ENCODE results near the gene MDFI. TPM values are rescaled to one million over a fixed set of nuclear protein-coding genes. Genes with fewer than 3 reads are reported as not detected.

MDFI gene
- total and polyA plus RNA-seq, 4 donors: 0.13 to 22.3 (median 7.4) TPM

DNA sequence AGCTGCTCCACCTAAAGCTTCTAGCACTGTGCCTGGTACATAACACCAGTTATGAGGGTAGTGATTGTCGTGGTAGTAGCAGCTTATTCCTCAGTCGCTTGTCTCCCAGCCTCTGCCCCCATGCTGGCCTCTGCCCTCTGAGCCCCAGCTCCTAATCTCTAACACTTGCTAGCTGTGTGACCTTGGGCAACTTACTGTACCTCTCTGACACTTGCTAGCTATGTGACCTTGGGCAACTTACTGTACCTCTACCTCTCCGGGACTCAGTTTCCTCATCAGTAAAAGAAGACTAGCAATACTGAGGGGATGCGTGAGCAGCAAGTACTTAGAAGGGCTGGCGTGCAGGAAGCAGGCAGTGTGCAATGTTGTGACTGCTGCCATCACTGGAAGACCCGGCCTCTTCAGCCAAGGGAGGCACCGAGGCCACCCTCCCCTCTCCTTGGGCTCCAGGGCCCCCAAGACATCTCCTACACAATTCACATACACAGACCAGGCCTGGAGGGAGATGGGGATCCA lies 9.9 kb downstream of the MDFI start:
- Histone ChIP-seq H3K9me3 (ENCODE audit: control insufficient read depth, low read length) (no peaks in the 10 kb centered on the region), H3K27ac (ENCODE audit: low read depth in 1 of 2, low read length in 2 of 2) (no peak overlapping the region), H3K27me3 (ENCODE audit: control insufficient read depth in 1 of 2, insufficient read depth in 2 of 2, low read length in 1 of 2) (no peaks in the 10 kb centered on the region), H3K36me3 (ENCODE audit: control insufficient read depth in 1 of 2, insufficient read depth in 2 of 2, low read length in 1 of 2) (no peaks in the 10 kb centered on the region), H3K4me3 (ENCODE audit: low read length in 2 of 2) (no peak overlapping the region), H3K4me1 (ENCODE audit: control insufficient read depth in 1 of 2, insufficient read depth in 2 of 2, low read length in 2 of 2) (no peaks in the 10 kb centered on the region)
- peak; percentile 20 to 28 for DNase-seq
- intact Hi-C loops (cut with DNase I): no loop called here
- no peak for ATAC-seq (ENCODE audit: low FRiP score)
- 85 to 92% methylated on average over 7 of the region's 7 CpGs for WGBS, 2 donors

DNA sequence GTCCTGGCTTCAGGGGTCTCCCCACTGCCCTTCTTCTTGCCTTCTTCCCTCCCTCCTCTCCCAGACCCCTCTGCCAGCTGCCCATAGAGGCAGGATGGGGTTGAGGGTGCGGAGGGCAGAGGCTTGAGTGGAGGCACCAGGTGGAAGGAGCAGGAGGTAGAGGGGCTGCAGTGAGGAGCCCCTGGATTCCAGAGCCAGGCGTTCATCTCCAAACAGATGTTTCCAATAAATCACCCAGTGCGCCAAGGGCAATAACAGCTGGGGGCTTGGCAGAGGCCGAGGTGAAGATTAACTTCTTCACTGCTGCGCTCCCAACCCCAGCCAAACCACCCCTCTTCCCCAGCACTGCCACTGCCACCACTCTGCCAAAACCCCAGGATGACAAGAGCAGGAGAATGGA lies 10.7 kb downstream of the MDFI start:
- no peak overlapping the region for H3K4me3 ChIP-seq (ENCODE audit: low read length in 2 of 2)
- H3K27ac ChIP-seq (ENCODE audit: low read depth in 1 of 2, low read length in 2 of 2): no peak overlapping the region
- H3K36me3 ChIP-seq (ENCODE audit: control insufficient read depth in 1 of 2, insufficient read depth in 2 of 2, low read length in 1 of 2): no peaks in the 10 kb centered on the region
- intact Hi-C loops (cut with DNase I): no loop called here
- no peaks in the 10 kb centered on the region for H3K27me3 ChIP-seq (ENCODE audit: control insufficient read depth in 1 of 2, insufficient read depth in 2 of 2, low read length in 1 of 2)
- 70 to 73% methylated on average over 5 of the region's 5 CpGs for WGBS, 2 donors
- no peaks in the 10 kb centered on the region for H3K4me1 ChIP-seq (ENCODE audit: control insufficient read depth in 1 of 2, insufficient read depth in 2 of 2, low read length in 2 of 2)
- DNase-seq (peak in 1 of 2 donors; percentile 26), ATAC-seq (ENCODE audit: low FRiP score) (no peak)
- no peaks in the 10 kb centered on the region for H3K9me3 ChIP-seq (ENCODE audit: control insufficient read depth, low read length)

DNA sequence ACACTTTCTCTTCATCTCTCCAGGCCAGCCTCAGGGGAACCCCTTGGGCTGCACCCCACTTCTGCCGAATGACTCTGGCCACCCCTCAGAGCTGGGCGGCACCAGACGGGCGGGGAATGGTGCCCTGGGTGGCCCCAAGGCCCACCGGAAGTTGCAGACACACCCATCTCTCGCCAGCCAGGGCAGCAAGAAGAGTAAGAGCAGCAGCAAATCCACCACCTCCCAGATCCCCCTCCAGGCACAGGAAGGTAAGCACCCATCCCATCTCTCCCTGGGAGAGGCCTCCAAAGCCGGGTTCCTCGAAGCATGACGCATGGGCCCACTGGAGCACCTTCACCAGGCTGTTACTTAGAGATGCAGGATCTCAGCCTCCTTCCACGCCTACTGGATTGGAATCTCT lies 11.3 kb downstream of the MDFI start:
- Histone ChIP-seq H3K27ac (ENCODE audit: low read depth in 1 of 2, low read length in 2 of 2) (no peak overlapping the region), H3K4me3 (ENCODE audit: low read length in 2 of 2) (no peak overlapping the region), H3K27me3 (ENCODE audit: control insufficient read depth in 1 of 2, insufficient read depth in 2 of 2, low read length in 1 of 2) (no peaks in the 10 kb centered on the region), H3K4me1 (ENCODE audit: control insufficient read depth in 1 of 2, insufficient read depth in 2 of 2, low read length in 2 of 2) (no peaks in the 10 kb centered on the region), H3K9me3 (ENCODE audit: control insufficient read depth, low read length) (no peaks in the 10 kb centered on the region), H3K36me3 (ENCODE audit: control insufficient read depth in 1 of 2, insufficient read depth in 2 of 2, low read length in 1 of 2) (no peaks in the 10 kb centered on the region)
- intact Hi-C loops (cut with DNase I): no loop called here
- ATAC-seq (ENCODE audit: low FRiP score): no peak
- WGBS, 2 donors: 79 to 88% methylated on average over 10 of the region's 10 CpGs
- peak; percentile 16 to 51 for DNase-seq

DNA sequence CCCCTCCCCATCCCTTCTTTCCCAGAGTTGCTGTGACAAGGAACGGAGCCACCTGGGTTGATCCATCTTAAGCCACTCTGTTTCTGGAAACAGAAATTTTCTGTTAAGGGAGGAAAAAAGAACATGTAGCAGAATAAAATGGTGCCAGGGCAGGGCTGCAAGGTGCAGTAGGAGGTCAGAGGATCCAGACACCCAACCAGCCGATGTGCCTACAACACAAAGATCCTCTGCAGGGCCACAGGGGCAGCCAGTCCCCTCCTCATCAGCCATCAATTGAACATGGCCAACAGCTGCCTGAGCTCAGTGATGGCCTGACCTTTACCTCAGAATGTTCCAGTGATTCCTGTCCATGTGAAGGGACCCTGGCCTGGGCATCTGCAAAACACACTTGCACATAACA lies 11.9 kb downstream of the MDFI start:
- no peaks in the 10 kb centered on the region for H3K4me1 ChIP-seq (ENCODE audit: control insufficient read depth in 1 of 2, insufficient read depth in 2 of 2, low read length in 2 of 2)
- no peak overlapping the region for H3K27ac ChIP-seq (ENCODE audit: low read depth in 1 of 2, low read length in 2 of 2)
- DNase-seq: peak; percentile 16 to 31
- intact Hi-C loops (cut with DNase I): no loop called here
- no peaks in the 10 kb centered on the region for H3K27me3 ChIP-seq (ENCODE audit: control insufficient read depth in 1 of 2, insufficient read depth in 2 of 2, low read length in 1 of 2)
- H3K36me3 ChIP-seq (ENCODE audit: control insufficient read depth in 1 of 2, insufficient read depth in 2 of 2, low read length in 1 of 2): no peaks in the 10 kb centered on the region
- H3K9me3 ChIP-seq (ENCODE audit: control insufficient read depth, low read length): no peaks in the 10 kb centered on the region
- 91 to 92% methylated on average over 2 of the region's 2 CpGs for WGBS, 2 donors
- ATAC-seq (ENCODE audit: low FRiP score): no peak
- H3K4me3 ChIP-seq (ENCODE audit: low read length in 2 of 2): no peak overlapping the region

- ATAC-seq (ENCODE audit: low FRiP score): no peak
- no peak overlapping the region for H3K27ac ChIP-seq (ENCODE audit: low read depth in 1 of 2, low read length in 2 of 2)
- H3K4me1 ChIP-seq (ENCODE audit: control insufficient read depth in 1 of 2, insufficient read depth in 2 of 2, low read length in 2 of 2): no peaks in the 10 kb centered on the region
- H3K27me3 ChIP-seq (ENCODE audit: control insufficient read depth in 1 of 2, insufficient read depth in 2 of 2, low read length in 1 of 2): no peaks in the 10 kb centered on the region
- WGBS, 2 donors: 79 to 81% methylated on average over 11 of the region's 11 CpGs
- intact Hi-C loops (cut with DNase I): no loop called here
- H3K36me3 ChIP-seq (ENCODE audit: control insufficient read depth in 1 of 2, insufficient read depth in 2 of 2, low read length in 1 of 2): no peaks in the 10 kb centered on the region
- no peaks in the 10 kb centered on the region for H3K9me3 ChIP-seq (ENCODE audit: control insufficient read depth, low read length)
- H3K4me3 ChIP-seq (ENCODE audit: low read length in 2 of 2): no peak overlapping the region
- DNase-seq: peak; percentile 29 to 33
Observed at GRCh38 chr6:41651246-41651961, 13.1 kb downstream of the MDFI start.

GRCh38 chr6:41651962-41652657 lies 13.8 kb downstream of the MDFI start:
- no peaks in the 10 kb centered on the region for H3K36me3 ChIP-seq (ENCODE audit: control insufficient read depth in 1 of 2, insufficient read depth in 2 of 2, low read length in 1 of 2)
- peak; percentile 19 to 45 for DNase-seq
- intact Hi-C loops (cut with DNase I): no loop called here

DNA sequence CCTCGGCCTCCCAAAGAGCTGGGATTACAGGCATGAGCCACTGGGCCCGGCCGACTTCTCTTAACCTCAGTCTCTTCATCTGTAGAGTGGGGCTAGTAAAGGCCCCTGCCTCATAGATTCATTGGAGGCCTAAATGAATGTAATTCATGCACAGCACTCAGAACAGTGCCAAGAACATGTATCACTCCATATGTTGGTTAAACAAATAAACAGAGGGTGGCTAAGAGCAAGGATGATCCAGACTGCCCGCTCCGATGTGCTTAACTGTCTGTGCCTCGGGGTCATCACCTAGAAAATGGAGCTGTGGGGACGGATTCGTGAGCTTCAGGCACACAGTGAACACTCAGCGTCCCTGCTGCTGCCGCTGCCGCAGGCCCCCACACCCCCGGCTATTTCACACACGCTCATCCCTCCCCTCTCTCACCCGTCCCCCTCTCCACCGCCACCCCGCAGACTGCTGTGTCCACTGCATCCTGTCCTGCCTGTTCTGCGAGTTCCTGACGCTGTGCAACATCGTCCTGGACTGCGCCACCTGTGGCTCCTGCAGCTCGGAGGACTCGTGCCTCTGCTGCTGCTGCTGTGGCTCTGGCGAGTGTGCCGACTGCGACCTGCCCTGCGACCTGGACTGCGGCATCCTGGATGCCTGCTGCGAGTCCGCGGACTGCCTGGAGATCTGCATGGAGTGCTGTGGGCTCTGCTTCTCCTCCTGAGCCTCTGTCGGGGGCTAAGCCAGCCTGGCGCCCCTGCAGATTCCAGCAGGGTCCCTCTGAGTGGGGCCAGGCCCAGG lies 14.8 kb downstream of the MDFI start:
- intact Hi-C loops (cut with DNase I): no loop called here
- no peak overlapping the region for H3K27ac ChIP-seq (ENCODE audit: low read depth in 1 of 2, low read length in 2 of 2)
- no peaks in the 10 kb centered on the region for H3K27me3 ChIP-seq (ENCODE audit: control insufficient read depth in 1 of 2, insufficient read depth in 2 of 2, low read length in 1 of 2)
- 91 to 95% methylated on average over 32 of the region's 32 CpGs for WGBS, 2 donors
- no peak overlapping the region for H3K4me3 ChIP-seq (ENCODE audit: low read length in 2 of 2)
- ATAC-seq (ENCODE audit: low FRiP score): no peak
- H3K4me1 ChIP-seq (ENCODE audit: control insufficient read depth in 1 of 2, insufficient read depth in 2 of 2, low read length in 2 of 2): no peaks in the 10 kb centered on the region
- H3K9me3 ChIP-seq (ENCODE audit: control insufficient read depth, low read length): no peaks in the 10 kb centered on the region
- no peaks in the 10 kb centered on the region for H3K36me3 ChIP-seq (ENCODE audit: control insufficient read depth in 1 of 2, insufficient read depth in 2 of 2, low read length in 1 of 2)
- peak; percentile 30 to 65 for DNase-seq

More at GRCh38 chr6:41651962-41652657, 13.8 kb downstream of the MDFI start:
- H3K27ac ChIP-seq (ENCODE audit: low read depth in 1 of 2, low read length in 2 of 2): no peak overlapping the region
- ATAC-seq (ENCODE audit: low FRiP score): no peak
- H3K27me3 ChIP-seq (ENCODE audit: control insufficient read depth in 1 of 2, insufficient read depth in 2 of 2, low read length in 1 of 2): no peaks in the 10 kb centered on the region
- WGBS, 2 donors: 87 to 91% methylated on average over 14 of the region's 14 CpGs
- no peak overlapping the region for H3K4me3 ChIP-seq (ENCODE audit: low read length in 2 of 2)
- no peaks in the 10 kb centered on the region for H3K9me3 ChIP-seq (ENCODE audit: control insufficient read depth, low read length)
- no peaks in the 10 kb centered on the region for H3K4me1 ChIP-seq (ENCODE audit: control insufficient read depth in 1 of 2, insufficient read depth in 2 of 2, low read length in 2 of 2)

- Histone ChIP-seq H3K27ac (ENCODE audit: low read depth in 1 of 2, low read length in 2 of 2) (no peak overlapping the region), H3K9me3 (ENCODE audit: control insufficient read depth, low read length) (no peaks in the 10 kb centered on the region), H3K4me3 (ENCODE audit: low read length in 2 of 2) (no peak overlapping the region), H3K36me3 (ENCODE audit: control insufficient read depth in 1 of 2, insufficient read depth in 2 of 2, low read length in 1 of 2) (no peaks in the 10 kb centered on the region), H3K4me1 (ENCODE audit: control insufficient read depth in 1 of 2, insufficient read depth in 2 of 2, low read length in 2 of 2) (no peaks in the 10 kb centered on the region), H3K27me3 (ENCODE audit: control insufficient read depth in 1 of 2, insufficient read depth in 2 of 2, low read length in 1 of 2) (no peaks in the 10 kb centered on the region)
- DNase-seq (peak in 1 of 2 donors; percentile 24), ATAC-seq (ENCODE audit: low FRiP score) (no peak)
- WGBS, 2 donors: 82 to 87% methylated on average over 5 of the region's 5 CpGs
- intact Hi-C loops (cut with DNase I): no loop called here
Observed at GRCh38 chr6:41653691-41654090, 15.4 kb downstream of the MDFI start.
